Ectodermal cell (in vitro differentiated cells): ENCODE measurements around the gene ABCC3.

Source experiments
- H3K27ac ChIP-seq: 2 replicates; pipeline ENCODE4 v1.7.0; 2013; ENCODE audit warnings: mild to moderate bottlenecking, low read depth, low read length; ENCODE audit not compliant: insufficient read depth, poor library complexity, severe bottlenecking
- H3K27me3 ChIP-seq: 2 replicates; pipeline ENCODE4 v1.7.0; 2013; ENCODE audit warnings: mild to moderate bottlenecking, low read length; ENCODE audit not compliant: insufficient read depth, control insufficient read depth, poor library complexity, severe bottlenecking
- H3K36me3 ChIP-seq: one replicate; pipeline ENCODE4 v1.7.0; 2013; ENCODE audit warnings: low read length; ENCODE audit not compliant: control insufficient read depth, insufficient read depth
- H3K4me1 ChIP-seq: one replicate; pipeline ENCODE4 v1.7.0; 2013; ENCODE audit warnings: low read length; ENCODE audit not compliant: control insufficient read depth, insufficient read depth
- H3K4me3 ChIP-seq: 2 replicates; pipeline ENCODE4 v1.7.0; 2013; ENCODE audit warnings: low read depth, low read length, control low read depth; ENCODE audit not compliant: insufficient read depth
- H3K9me3 ChIP-seq: 2 replicates; pipeline ENCODE4 v1.7.0; 2013; ENCODE audit warnings: mild to moderate bottlenecking, low read length, moderate library complexity; ENCODE audit not compliant: control insufficient read depth
- WGBS, 2 experiments: methylation state at CpG; one replicate each; pipeline ENCODE4 v1.1.7; 2013; ENCODE audit warnings: missing lambda C conversion rate in 2 of 2; 5-methylcytosine and 5-hydroxymethylcytosine counted together

ABCC3 gene

DNA sequence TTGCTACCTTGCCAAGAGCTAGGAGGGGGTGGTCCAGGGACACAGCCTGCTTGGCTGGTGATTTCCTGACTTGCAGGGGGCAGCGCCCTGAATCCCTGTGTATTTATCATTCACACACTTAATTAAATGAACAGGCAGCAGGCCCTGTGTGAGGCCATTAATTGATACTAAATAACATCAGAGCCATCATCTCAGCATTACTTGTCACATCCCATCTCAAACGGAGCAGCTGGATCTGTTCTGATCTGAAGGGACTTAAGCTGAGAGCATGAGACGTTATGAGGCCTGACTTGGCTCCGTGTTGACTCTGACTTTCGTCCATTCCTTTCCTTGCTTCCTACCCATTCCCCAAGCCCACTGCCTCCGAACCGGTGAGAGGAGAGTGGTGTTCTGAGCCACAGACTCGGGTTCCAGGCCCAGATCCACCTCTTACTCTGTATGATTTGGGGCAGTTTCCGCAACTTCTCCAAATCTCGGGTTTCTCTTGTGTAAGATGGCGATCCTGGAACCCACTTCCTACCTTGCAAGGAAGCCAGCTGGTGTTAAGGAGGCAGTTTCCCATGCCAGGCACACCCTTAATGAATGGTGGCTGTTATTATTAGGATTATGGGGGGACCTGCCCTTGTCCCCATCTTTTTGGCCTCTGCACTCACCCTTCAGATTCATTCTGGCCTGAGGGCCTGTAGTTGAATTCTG, 40.4 kb upstream of the ABCC3 start:
- Histone ChIP-seq H3K36me3 (no peaks in the 10 kb centered on the region), H3K9me3 (no peaks in the 10 kb centered on the region), H3K4me3 (no peak overlapping the region), H3K4me1 (peaks cover 34% of the 10 kb centered on the region), H3K27me3 (no peaks in the 10 kb centered on the region), H3K27ac (no peak overlapping the region)
- WGBS, 2 experiments, result 84 to 88% methylated on average over 11 of the region's 11 CpGs

DNA sequence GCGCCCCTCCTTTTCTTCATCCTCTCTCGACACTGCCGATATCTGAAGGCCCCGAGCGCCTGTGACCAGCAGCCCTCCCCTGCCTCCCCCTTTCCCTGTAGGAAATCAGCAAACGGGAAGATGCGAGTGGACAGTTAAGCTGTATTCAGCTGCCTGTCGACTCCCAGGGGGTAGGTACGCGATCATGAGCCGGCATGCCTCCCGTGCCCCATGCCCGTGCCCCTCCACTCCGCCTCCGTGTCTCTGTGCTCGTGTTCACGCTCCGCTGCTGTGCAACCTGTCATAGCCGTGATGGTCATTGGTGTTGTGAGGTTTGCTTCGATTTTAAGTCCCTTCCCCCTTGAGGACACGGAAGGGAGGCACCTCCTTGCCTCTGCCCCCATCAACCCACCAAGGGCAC, 39.8 kb upstream of the ABCC3 start:
- Histone ChIP-seq H3K9me3 (no peaks in the 10 kb centered on the region), H3K27me3 (no peaks in the 10 kb centered on the region), H3K27ac (no peak overlapping the region), H3K4me1 (peaks cover 34% of the 10 kb centered on the region), H3K4me3 (no peak overlapping the region), H3K36me3 (no peaks in the 10 kb centered on the region)
- WGBS, 2 experiments, result 88 to 89% methylated on average over 21 of the region's 21 CpGs

DNA sequence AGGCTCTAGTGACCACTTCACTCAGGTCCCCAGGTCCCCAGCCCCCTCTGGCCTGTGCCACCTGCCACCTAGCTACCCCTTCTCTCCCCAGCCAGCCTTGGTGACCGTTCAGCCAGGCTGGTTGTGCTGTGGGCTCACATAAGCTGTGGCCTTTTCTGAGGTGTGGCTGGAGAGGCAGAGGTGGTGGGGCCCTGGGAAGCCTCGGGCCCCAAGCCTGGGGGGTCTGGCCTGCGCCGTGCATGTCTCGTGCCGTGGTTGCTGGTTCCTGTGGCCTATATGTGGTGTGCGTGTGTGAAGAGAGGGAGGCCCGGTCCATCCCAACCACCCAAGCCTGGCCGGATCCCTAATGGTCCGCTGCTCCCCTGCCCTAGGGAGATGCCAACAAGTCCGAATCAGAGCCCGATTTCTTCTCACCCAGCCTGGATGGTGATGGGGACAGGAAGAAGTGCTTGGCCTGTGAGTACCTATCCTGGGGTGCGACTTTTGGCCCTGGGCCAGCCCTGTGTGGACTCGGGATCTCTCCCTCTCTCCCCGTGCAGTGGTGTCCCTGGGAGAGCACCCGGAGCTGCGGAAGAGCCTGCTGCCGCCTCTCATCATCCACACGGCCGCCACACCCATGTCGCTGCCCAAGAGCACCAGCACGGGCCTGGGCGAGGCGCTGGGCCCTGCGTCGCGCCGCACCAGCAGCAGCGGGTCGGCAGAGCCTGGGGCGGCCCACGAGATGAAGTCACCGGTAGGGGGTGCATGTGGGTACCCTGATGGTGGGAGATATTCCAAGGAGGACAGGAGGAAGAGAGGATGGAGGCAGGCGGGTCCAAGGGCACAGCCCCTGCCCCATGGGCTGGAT, 38.3 kb upstream of the ABCC3 start:
- Histone ChIP-seq H3K9me3 (no peaks in the 10 kb centered on the region), H3K36me3 (no peaks in the 10 kb centered on the region), H3K4me1 (peaks cover 34% of the 10 kb centered on the region), H3K4me3 (no peak overlapping the region), H3K27me3 (no peaks in the 10 kb centered on the region), H3K27ac (no peak overlapping the region)
- WGBS, 2 experiments, result 79 to 82% methylated on average over 34 of the region's 34 CpGs

DNA sequence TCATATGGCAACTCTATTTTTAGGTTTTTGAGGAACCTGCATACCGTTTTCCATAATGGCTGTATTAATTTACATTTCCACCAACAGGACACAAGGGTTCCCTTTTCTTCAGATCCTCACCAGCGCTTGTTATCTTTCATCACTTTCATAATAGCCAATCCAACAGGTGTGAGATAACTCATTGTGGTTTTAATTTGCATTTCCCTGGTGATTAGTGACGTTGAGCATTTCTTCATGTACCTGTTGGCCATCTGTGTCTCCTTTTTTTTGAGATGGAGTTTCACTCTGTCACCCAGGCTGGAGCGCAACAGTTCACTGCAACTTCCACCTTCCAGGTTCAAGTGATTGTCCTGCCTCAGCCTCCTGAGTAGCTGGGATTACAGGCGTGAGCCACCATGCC, 36.2 kb upstream of the ABCC3 start:
- Histone ChIP-seq H3K36me3 (no peaks in the 10 kb centered on the region), H3K9me3 (no peaks in the 10 kb centered on the region), H3K4me1 (peaks cover 25% of the 10 kb centered on the region), H3K27me3 (no peaks in the 10 kb centered on the region), H3K27ac (no peak overlapping the region), H3K4me3 (no peak overlapping the region)
- WGBS, 2 experiments, result 96 to 97% methylated on average over 5 of the region's 5 CpGs

DNA sequence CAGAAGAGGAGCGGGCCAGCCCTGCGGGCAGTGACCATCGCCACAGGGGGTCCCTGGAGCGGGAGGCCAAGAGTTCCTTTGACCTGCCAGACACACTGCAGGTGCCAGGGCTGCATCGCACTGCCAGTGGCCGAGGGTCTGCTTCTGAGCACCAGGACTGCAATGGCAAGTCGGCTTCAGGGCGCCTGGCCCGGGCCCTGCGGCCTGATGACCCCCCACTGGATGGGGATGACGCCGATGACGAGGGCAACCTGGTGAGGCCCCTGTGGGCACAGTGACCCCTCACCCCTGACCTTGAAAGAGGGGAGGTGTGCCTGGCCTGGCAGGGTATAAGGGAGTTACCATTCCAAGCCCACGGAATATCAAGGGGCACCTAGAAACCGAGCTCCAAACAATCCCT, 35.1 kb upstream of the ABCC3 start:
- WGBS, 2 experiments, result 90 to 91% methylated on average over 15 of the region's 15 CpGs
- H3K4me1 ChIP-seq, result peaks cover 13% of the 10 kb centered on the region
- H3K27me3 ChIP-seq, result no peaks in the 10 kb centered on the region
- H3K9me3 ChIP-seq, result no peaks in the 10 kb centered on the region
- no peak overlapping the region for H3K27ac ChIP-seq
- H3K36me3 ChIP-seq, result no peaks in the 10 kb centered on the region
- H3K4me3 ChIP-seq, result no peak overlapping the region

DNA sequence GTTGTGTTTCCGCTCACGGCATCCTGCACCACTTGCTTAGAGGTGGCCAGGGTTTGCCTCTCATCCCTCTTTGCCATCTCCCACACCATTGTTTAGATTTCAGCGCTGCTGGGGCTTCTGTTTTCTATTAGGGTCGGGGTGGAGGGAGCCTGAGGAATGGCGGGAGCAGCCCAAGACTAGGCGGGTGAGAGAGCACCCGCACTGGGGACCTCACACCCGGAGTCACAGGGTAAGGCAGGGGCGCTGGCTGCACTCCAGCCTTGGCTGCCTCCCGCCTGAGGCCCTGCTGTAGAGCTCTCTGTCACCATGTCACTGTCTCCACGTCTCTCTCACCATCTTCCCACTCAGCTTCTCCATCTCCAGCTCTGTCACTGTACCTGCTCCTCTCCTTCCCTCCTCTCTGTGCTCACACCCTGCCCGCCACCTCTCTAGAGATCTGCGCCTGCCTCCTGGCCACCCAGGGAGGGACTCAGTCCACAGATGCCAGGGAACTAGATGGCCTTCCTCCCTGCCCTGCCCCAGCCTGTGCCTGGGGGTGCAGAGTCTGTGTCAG, 32.8 kb upstream of the ABCC3 start:
- WGBS, 2 experiments, result 89 to 92% methylated on average over 11 to 13 of the region's 13 CpGs
- Histone ChIP-seq H3K4me1 (peaks cover 8% of the 10 kb centered on the region), H3K27ac (no peak overlapping the region), H3K9me3 (no peaks in the 10 kb centered on the region), H3K4me3 (no peak overlapping the region), H3K27me3 (no peaks in the 10 kb centered on the region), H3K36me3 (no peaks in the 10 kb centered on the region)

DNA sequence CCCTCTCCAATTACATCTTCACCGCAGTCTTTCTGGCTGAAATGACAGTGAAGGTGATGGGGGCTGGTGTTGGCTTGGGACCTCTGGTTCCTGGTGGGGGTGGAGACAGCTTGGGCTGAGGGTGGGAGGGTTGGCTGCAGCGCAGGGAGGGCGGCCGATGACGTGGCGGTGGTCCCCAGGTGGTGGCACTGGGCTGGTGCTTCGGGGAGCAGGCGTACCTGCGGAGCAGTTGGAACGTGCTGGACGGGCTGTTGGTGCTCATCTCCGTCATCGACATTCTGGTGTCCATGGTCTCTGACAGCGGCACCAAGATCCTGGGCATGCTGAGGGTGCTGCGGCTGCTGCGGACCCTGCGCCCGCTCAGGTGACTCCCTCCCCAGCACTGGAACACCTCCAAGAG, 31.8 kb upstream of the ABCC3 start:
- Histone ChIP-seq H3K27ac (no peak overlapping the region), H3K4me1 (peaks cover 8% of the 10 kb centered on the region), H3K9me3 (no peaks in the 10 kb centered on the region), H3K27me3 (no peaks in the 10 kb centered on the region), H3K36me3 (no peaks in the 10 kb centered on the region), H3K4me3 (no peak overlapping the region)
- 94% methylated on average over 18 of the region's 18 CpGs for WGBS, 2 experiments

DNA sequence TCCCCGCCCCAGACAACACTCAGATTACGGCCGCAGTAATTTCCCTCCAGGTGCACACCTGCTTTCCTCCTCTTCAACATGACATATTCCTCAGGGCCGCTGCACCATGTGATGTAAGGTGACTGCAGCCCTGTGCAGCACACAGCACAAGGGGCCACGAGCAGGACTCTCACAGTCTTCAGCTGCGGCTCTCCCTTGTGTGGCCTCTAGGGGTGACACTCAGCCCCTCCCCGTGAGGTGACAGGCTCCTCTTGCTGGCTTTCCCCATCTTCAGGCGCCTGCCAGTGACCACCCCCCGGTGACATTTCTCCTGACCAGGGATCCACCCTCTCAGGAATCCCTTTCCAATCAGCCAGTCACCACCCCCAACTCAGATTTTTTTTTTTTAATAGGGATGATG, 31.3 kb upstream of the ABCC3 start:
- Histone ChIP-seq H3K4me1 (peaks cover 8% of the 10 kb centered on the region), H3K9me3 (no peaks in the 10 kb centered on the region), H3K27me3 (no peaks in the 10 kb centered on the region), H3K27ac (no peak overlapping the region), H3K36me3 (no peaks in the 10 kb centered on the region), H3K4me3 (no peak overlapping the region)
- WGBS, 2 experiments, result 71% methylated on average over 9 of the region's 9 CpGs

DNA sequence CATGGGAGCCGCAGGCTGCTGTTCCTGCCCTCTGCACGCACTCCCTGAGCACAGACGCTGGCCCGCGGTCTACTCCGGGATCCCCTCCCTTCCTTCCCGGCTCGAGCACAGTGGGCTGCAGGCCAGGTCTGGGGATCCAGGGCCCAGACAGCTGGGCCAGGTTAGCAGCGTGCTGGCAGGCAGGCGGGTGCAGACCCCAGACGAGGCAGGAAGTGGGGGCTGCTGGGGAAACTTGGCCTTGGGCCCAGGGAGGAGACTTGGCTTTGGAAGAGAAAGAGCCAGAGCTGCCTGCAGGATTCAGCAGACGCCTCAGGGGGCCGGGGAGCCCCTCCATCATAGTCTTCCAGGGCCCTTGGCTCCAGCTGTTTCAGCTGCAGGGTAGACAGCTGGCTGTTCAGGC, 30.2 kb upstream of the ABCC3 start:
- no peaks in the 10 kb centered on the region for H3K36me3 ChIP-seq
- peaks cover 18% of the 10 kb centered on the region for H3K4me1 ChIP-seq
- 56 to 57% methylated on average over 13 of the region's 13 CpGs for WGBS, 2 experiments
- H3K27ac ChIP-seq, result no peak overlapping the region
- H3K4me3 ChIP-seq, result no peak overlapping the region
- no peaks in the 10 kb centered on the region for H3K9me3 ChIP-seq
- H3K27me3 ChIP-seq, result no peaks in the 10 kb centered on the region

DNA sequence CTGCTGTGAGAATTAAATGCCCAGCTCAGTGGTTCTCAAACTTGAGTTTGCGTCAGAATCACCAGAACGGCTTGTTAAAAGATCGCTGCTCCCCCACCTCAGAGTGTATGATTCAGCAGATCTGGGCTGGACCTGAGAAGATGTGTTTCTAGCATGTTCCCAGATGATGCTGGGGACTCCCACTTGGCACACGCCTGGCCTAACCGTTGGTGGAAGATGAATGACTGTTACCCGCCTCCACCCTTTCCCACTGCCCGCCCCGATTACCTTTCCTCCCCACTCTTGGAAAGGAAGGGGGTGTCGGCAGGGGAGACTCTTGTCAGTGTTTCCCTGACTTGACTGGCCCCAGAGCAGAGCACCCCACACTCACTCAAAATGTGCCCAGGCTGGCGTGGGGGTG, 29.3 kb upstream of the ABCC3 start:
- H3K9me3 ChIP-seq, result no peaks in the 10 kb centered on the region
- H3K27me3 ChIP-seq, result no peaks in the 10 kb centered on the region
- no peaks in the 10 kb centered on the region for H3K36me3 ChIP-seq
- WGBS, 2 experiments, result 90 to 94% methylated on average over 10 of the region's 10 CpGs
- peaks cover 23% of the 10 kb centered on the region for H3K4me1 ChIP-seq
- no peak overlapping the region for H3K27ac ChIP-seq
- H3K4me3 ChIP-seq, result no peak overlapping the region
